Stomach smooth muscle (tissue), 2 donors: ENCODE measurements around the gene CD53.

Experiments used
- H3K27ac ChIP-seq: one replicate; pipeline ENCODE4 v1.7.0; 2013; ENCODE audit warnings: mild to moderate bottlenecking, low read length, inconsistent platforms
- H3K27me3 ChIP-seq, 2 donors: one replicate each; pipeline ENCODE4 v1.7.0; 2013; ENCODE audit warnings: low read length in 2 of 2; ENCODE audit not compliant: insufficient read depth in 2 of 2, control insufficient read depth in 1 of 2
- H3K36me3 ChIP-seq, 2 donors: one replicate each; pipeline ENCODE4 v1.7.0; 2013; ENCODE audit warnings: low read length in 2 of 2; ENCODE audit not compliant: control insufficient read depth in 2 of 2, insufficient read depth in 2 of 2
- H3K4me1 ChIP-seq: one replicate; pipeline ENCODE4 v1.7.0; 2013; ENCODE audit warnings: low read length; ENCODE audit not compliant: control insufficient read depth, insufficient read depth
- H3K4me3 ChIP-seq, 2 donors: one replicate each; pipeline ENCODE4 v1.7.0; 2013; ENCODE audit warnings: low read length in 2 of 2
- H3K9ac ChIP-seq, 2 donors: one replicate each; pipeline ENCODE4 v1.7.0; 2013; ENCODE audit warnings: low read length in 2 of 2, mild to moderate bottlenecking in 1 of 2
- H3K9me3 ChIP-seq, 2 donors: one replicate each; pipeline ENCODE4 v1.7.0; 2013; ENCODE audit warnings: low read length in 2 of 2; ENCODE audit not compliant: control insufficient read depth in 2 of 2
- donor health status: healthy.
- donor health status: Pancreatic carcinoma.

The CD53 gene

DNA sequence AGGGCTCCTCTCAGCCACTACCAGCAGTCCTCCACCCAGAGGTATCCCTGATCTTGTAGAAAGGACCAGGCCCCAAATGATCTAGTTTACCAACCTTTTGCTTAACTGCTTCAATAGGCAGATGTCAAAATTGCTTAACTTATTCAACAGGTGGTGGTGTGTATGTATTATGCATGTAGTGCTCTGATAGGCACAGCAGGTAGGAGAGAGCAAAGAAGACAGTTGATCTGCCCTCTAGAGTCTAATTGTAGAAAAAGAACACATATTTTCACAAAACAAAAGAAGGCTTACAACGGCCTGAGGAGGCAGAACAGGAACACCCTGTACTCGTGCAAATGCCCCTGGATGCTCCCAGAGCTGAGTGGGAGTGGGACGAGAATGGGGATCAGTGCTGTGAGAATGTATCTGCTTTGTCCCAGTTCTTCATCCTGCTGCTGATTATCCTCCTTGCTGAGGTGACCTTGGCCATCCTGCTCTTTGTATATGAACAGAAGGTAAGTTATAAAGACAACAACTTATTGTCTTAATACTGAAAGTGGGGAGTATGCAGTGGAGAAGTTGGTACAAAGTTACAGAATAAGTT lies 21.1 kb downstream of the CD53 start:
- no peaks in the 10 kb centered on the region for H3K36me3 ChIP-seq
- H3K4me1 ChIP-seq = no peaks in the 10 kb centered on the region
- no peak overlapping the region for H3K27ac ChIP-seq
- H3K27me3 ChIP-seq = no peaks in the 10 kb centered on the region
- no peak overlapping the region for H3K4me3 ChIP-seq
- peaks cover 0 to 2% of the 10 kb centered on the region in 2 donors for H3K9me3 ChIP-seq
- H3K9ac ChIP-seq = no peak overlapping the region

DNA sequence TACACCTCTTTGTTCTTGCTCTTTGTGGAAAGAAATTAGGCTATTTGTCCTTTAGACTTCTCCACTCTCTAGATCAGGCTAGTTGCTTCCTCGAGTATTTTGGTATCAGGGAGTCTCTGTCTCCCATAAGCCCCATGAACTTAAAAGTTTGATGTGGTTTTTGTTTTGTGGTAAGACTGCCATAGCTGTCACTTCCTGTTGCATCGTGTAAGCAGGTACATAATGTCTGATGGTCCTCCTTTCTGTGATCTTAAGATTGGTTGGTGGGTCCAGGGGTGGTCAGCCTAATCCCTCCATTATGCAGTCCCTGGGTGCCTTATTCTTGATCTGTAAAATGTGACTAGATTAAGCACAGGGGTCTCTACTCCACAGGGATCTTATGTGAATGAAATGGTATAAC lies 23.1 kb downstream of the CD53 start:
- Histone ChIP-seq H3K9me3 (peaks cover 0 to 2% of the 10 kb centered on the region in 2 donors), H3K9ac (no peak overlapping the region), H3K27me3 (no peaks in the 10 kb centered on the region), H3K27ac (no peak overlapping the region), H3K4me3 (no peak overlapping the region), H3K36me3 (no peaks in the 10 kb centered on the region), H3K4me1 (no peaks in the 10 kb centered on the region)

- Histone ChIP-seq H3K4me1 (no peaks in the 10 kb centered on the region), H3K27me3 (no peaks in the 10 kb centered on the region), H3K27ac (no peak overlapping the region), H3K9me3 (peaks cover 0 to 2% of the 10 kb centered on the region in 2 donors), H3K36me3 (no peaks in the 10 kb centered on the region), H3K4me3 (no peak overlapping the region), H3K9ac (no peak overlapping the region)
Observed at GRCh38 chr1:110897681-110898080, 24.7 kb downstream of the CD53 start.

GRCh38 chr1:110898734-110899457 lies 25.9 kb downstream of the CD53 start:
- no peak overlapping the region for H3K27ac ChIP-seq
- no peak overlapping the region for H3K9ac ChIP-seq
- no peaks in the 10 kb centered on the region for H3K27me3 ChIP-seq
- H3K9me3 ChIP-seq = no peaks in the 10 kb centered on the region
- H3K4me1 ChIP-seq = no peaks in the 10 kb centered on the region
- H3K4me3 ChIP-seq = no peak overlapping the region
- H3K36me3 ChIP-seq = no peaks in the 10 kb centered on the region

GRCh38 chr1:110899458-110899843 lies 26.5 kb downstream of the CD53 start:
- Histone ChIP-seq H3K27me3 (no peaks in the 10 kb centered on the region), H3K9me3 (no peaks in the 10 kb centered on the region), H3K36me3 (no peaks in the 10 kb centered on the region), H3K4me1 (no peaks in the 10 kb centered on the region), H3K9ac (no peak overlapping the region), H3K27ac (no peak overlapping the region), H3K4me3 (no peak overlapping the region)

- Histone ChIP-seq H3K4me3 (no peak overlapping the region), H3K36me3 (no peaks in the 10 kb centered on the region), H3K27ac (no peak overlapping the region), H3K9me3 (no peaks in the 10 kb centered on the region), H3K9ac (no peak overlapping the region), H3K27me3 (no peaks in the 10 kb centered on the region), H3K4me1 (no peaks in the 10 kb centered on the region)
Observed at GRCh38 chr1:110902820-110903463, 30.0 kb downstream of the CD53 start.

GRCh38 chr1:110903853-110904500 lies 31.0 kb downstream of the CD53 start:
- Histone ChIP-seq H3K27ac (no peak overlapping the region), H3K4me1 (no peaks in the 10 kb centered on the region), H3K36me3 (no peaks in the 10 kb centered on the region), H3K4me3 (no peak overlapping the region), H3K9me3 (no peaks in the 10 kb centered on the region), H3K27me3 (no peaks in the 10 kb centered on the region), H3K9ac (no peak overlapping the region)

DNA sequence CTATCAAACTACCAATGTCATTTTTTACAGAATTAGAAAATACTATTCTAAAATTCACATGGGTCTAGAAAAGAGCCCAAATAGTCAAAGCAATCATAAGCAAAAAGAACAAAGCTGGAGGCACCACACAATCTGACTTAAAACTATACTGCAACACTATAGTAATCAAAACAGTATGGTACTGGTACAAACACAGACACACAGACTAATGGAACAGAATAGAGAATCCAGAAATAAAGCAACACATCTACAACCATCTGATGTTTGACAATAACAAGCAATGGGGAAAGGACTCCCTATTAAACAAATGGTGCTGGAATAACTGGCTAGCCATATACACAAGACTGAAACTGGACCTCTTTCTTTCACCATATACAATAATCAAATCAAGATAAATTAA lies 39.8 kb downstream of the CD53 start:
- Histone ChIP-seq H3K4me1 (no peaks in the 10 kb centered on the region), H3K9me3 (peaks cover 0 to 4% of the 10 kb centered on the region in 2 donors), H3K27ac (no peak overlapping the region), H3K27me3 (no peaks in the 10 kb centered on the region), H3K36me3 (no peaks in the 10 kb centered on the region), H3K4me3 (no peak overlapping the region), H3K9ac (no peak overlapping the region)

GRCh38 chr1:110914676-110915075 lies 41.7 kb downstream of the CD53 start:
- Histone ChIP-seq H3K9me3 (peaks cover 0 to 4% of the 10 kb centered on the region in 2 donors), H3K4me1 (no peaks in the 10 kb centered on the region), H3K4me3 (no peak overlapping the region), H3K27ac (no peak overlapping the region), H3K9ac (no peak overlapping the region), H3K36me3 (no peaks in the 10 kb centered on the region), H3K27me3 (no peaks in the 10 kb centered on the region)

DNA sequence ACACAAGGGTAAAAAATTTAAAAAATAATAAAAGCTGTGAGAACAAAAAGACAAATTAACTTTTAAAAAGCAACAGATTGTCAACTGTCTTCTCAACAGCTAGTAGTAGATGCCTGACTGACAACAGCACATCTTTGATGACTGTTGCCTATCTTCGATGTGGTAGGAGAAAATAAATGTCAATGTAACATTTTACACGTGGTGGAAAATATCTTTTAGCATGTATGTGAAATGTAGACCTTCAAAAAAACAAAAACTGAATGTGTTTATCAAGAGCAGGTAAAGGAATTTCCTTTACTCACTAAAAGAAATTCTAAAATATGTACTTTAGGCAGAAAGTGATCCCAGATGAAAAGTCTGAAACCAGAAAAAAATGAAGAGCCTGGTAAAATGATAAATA lies 42.9 kb downstream of the CD53 start:
- no peak overlapping the region for H3K27ac ChIP-seq
- peaks cover 0 to 4% of the 10 kb centered on the region in 2 donors for H3K9me3 ChIP-seq
- H3K4me1 ChIP-seq = no peaks in the 10 kb centered on the region
- no peak overlapping the region for H3K4me3 ChIP-seq
- no peaks in the 10 kb centered on the region for H3K27me3 ChIP-seq
- no peaks in the 10 kb centered on the region for H3K36me3 ChIP-seq
- H3K9ac ChIP-seq = no peak overlapping the region
